ENCODE results near the gene UBA52.

DNA sequence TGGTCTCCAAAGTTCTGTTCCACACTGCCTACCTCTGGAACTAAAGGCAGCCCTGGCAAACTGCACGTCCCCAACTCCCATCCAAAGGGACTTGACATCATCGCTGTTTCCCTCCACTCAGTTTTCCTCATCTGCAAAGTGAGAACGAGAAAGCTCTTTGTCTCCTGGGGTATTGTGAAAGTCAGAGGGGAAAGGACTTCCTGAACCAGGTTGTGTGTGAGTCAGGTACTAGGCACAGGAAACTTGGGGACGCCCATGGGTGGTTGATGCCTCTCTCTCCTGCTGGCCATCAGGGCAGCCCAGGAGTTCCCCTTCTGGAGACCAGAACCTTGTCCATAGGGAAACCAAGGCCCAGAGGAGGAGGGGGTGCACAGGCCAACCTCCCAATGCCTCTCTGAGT lies 30.2 kb downstream of the UBA52 start:
- TF ChIP-seq ZNF263 (CRISPR knock-in tag; IDR thresholded peaks at IDR 0.05): no peak
- no peak for TF ChIP-seq MZF1 (CRISPR knock-in tag; IDR thresholded peaks at IDR 0.05; ENCODE audit: borderline replicate concordance)
- TF ChIP-seq CREB1 (IDR thresholded peaks at IDR 0.05): no peak
- no peak for TF ChIP-seq CREB1 (CRISPR knock-in tag; IDR thresholded peaks at IDR 0.05)
- TF ChIP-seq, protein P1, sequence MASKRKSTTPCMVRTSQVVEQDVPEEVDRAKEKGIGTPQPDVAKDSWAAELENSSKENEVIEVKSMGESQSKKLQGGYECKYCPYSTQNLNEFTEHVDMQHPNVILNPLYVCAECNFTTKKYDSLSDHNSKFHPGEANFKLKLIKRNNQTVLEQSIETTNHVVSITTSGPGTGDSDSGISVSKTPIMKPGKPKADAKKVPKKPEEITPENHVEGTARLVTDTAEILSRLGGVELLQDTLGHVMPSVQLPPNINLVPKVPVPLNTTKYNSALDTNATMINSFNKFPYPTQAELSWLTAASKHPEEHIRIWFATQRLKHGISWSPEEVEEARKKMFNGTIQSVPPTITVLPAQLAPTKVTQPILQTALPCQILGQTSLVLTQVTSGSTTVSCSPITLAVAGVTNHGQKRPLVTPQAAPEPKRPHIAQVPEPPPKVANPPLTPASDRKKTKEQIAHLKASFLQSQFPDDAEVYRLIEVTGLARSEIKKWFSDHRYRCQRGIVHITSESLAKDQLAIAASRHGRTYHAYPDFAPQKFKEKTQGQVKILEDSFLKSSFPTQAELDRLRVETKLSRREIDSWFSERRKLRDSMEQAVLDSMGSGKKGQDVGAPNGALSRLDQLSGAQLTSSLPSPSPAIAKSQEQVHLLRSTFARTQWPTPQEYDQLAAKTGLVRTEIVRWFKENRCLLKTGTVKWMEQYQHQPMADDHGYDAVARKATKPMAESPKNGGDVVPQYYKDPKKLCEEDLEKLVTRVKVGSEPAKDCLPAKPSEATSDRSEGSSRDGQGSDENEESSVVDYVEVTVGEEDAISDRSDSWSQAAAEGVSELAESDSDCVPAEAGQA (IDR thresholded peaks at IDR 0.05; ENCODE audit: low read depth): no peak
- TF ChIP-seq, protein P1 (CRISPR knock-in tag; IDR thresholded peaks at IDR 0.05; ENCODE audit: borderline replicate concordance): no peak
